Measurements from ENCODE around the gene RGS14.
"Not testable (repeated sequence)": the region's sequence is repeated elsewhere in the genome, so short reads cannot be mapped to it uniquely, and the experiment has no call there.

The RGS14 gene

GRCh38 chr5:177349762-177350161 is 8.0 kb upstream of the RGS14 start:
- DNase-seq (ENCODE audit: low read depth), result no peak

DNA sequence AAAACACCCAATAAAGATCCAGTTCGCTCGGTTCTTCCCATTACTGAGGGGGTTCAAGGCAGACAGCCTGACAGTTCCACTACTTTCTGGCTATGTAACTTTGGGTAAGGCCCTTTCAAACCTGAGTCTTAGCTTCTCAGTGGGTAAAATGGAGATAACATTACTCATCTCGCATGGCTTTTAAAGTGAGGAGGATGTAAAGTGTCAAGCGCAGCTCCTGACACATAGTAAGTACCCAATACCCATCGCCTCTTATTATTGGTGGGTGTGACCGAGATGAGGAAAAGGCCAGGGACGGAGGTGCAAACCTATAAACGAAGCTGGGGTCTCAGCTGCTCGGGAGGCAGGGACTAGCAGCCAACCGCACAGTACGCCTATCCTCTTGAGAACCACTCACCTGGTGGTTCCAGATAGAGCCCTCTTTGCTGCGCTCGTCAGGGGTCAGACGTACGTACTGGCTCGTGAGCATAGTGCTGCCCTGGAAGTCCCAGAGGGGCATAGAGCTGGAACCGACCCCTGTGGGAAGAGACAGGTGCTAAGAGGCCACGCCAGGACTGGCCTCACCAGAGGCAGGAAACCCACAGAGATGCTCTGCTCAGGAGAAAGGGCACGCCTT is 6.8 kb upstream of the RGS14 start:
- DNase-seq (ENCODE audit: low read depth), result no peak

DNA sequence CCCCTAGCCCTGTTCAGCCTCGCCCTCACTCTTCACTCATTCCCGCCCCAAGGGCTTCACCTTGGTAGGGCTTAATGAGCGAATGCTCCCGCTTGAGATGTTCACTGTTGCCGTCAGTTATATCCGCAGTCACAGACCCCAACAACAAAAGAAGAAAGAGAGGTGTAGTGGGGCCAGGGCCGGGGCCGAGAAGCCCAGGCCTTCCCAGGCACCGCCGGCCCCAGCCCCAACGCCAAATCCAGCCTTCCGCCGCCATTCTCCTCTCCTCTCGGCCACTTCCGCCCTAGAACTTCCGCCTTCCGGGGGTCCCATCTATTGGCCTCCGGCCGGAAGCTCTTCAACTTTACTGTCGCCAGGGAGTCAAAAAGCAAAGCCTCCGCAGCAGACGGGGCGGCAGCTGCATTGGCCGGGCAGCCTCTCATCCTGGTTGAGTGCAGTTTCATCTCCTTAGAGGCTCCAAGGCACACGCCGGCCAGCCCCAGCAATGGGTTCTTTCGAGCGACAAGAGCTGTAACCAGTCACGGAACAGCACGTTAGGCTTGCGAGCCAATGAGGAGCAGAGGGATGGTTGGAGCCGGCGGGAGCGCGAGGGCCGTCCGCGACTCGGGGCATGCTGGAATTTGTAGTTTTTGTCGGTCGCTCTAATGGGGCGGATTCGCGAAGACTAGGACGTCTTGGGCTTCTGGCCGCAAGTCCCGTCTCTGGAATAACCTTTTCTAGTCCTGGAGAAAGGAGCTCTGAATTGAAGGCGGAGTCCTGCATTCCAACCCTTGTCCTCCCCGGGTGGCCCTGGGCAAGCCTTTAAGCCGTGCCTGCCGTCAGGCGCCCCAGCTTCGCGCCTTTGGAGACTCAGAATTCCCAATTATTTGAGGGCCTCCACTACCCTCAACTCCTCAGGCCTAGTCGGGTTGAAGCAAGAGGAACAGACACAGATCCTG is 6.1 kb upstream of the RGS14 start, which contains the start of gene LMAN2:
TSS of gene LMAN2 (minus strand) at position 277 of the 938 bp plus-strand sequence. CDS start at position 256, 21 bp downstream.
- peak; percentile 75 for DNase-seq (ENCODE audit: low read depth)

GRCh38 chr5:177353093-177353492 is 4.6 kb upstream of the RGS14 start:
- DNase-seq (ENCODE audit: low read depth), result no peak

DNA sequence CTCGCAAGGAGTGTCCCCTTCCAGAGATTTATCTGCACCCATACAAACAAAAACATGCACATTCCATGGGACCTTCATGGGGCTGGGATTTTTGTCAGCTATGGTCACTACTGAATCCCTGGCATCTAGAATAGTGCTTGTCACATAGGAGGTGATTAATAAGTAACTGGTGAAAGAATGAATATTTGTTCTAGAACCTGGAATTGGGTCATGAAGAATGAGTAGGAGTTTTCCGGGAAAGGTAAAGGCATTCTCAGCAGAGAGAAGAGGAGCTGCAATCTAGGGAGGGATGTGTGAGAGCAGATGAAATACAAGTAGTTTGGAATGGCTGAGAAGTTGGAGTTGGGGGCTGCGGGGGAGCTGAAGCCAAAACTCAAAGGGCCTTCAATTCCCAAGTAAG is 3.5 kb upstream of the RGS14 start:
- no peak for DNase-seq (ENCODE audit: low read depth)

DNA sequence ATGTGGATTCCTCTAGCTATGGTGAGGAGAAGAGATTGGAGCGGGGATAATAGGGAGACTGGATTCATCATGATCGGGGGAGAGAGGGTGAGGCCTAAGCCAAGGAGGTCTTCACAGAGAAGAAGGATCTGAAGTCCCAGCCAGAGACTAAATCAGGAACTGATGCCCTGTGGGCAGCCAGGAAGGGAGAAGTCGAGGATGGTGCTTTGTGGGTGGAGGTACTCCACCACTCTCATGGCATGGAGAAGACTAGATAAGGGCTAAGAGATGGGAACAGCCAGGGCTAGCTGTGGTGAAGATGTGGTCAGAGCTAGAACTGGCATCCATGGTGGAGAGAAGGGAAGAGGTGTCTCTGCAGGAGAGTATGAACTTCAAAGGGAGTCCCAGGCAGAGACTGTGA is 3.0 kb upstream of the RGS14 start:
- DNase-seq (ENCODE audit: low read depth), result no peak

GRCh38 chr5:177355162-177355867 is 2.4 kb upstream of the RGS14 start:
- DNase-seq (ENCODE audit: low read depth), result no peak

DNA sequence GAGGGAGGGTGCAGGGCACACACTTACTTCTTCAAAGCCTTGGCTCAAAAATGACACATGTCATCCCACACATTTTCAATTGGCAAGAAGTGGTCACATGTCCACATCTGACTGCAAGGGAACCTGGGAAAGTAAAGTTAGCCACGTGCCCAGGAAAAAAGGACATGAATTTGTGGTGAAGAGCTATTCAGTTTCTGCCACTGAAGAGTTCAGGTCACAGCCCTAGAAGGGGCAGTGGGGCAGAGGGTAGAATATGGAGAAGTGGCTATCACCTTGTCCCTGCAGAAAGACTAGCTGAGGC is 1.9 kb upstream of the RGS14 start:
- DNase-seq (ENCODE audit: low read depth), result no peak

- DNase-seq (ENCODE audit: low read depth), result no peak
Measured at GRCh38 chr5:177356746-177357145, 978 bp upstream of the RGS14 start.

GRCh38 chr5:177357146-177357458 is 622 bp upstream of the RGS14 start:
- no peak for DNase-seq (ENCODE audit: low read depth)

GRCh38 chr5:177358370-177358819 is 671 bp downstream of the RGS14 start:
- no peak for DNase-seq (ENCODE audit: low read depth)

DNA sequence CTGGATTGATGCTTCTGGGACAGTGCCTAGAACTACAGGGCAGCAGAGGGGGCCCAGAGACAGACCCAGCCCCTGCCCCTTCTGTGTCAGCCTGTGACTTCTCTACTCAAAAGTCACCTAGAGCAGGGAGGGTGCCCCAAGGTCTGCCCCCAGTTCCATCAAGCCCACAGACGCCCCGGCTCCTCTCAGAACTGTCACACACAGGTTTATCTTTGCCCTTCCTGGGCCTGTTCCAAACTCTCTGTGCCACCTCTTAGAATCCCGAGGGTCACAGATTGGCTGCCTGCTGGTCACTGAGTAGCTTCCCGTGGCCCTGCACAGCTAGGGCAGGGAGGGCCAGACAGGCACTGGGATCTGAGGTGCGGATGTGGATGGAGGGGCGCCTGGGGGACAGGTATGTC is 1.7 kb downstream of the RGS14 start:
- no peak for DNase-seq (ENCODE audit: low read depth)

DNA sequence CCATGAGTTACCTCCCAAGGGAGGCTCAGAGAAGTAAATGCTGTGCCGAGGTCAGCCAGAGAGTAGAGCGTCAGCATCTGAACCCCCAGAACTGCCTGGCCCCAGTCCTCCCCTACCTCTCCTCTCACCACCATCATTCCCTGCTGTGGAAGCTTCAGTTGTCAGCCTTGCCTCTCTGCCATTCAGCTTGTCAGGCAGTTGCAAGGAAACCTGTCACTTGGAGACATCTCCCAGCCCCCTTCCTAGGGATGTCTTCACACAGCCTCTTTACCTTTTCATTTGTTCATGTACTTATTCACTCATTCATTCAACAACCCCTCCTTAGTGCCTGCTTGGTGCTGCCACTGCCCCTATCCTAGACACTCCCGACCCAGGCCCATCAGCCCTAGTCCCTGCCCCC is 2.1 kb downstream of the RGS14 start:
- no peak for DNase-seq (ENCODE audit: low read depth)

DNA sequence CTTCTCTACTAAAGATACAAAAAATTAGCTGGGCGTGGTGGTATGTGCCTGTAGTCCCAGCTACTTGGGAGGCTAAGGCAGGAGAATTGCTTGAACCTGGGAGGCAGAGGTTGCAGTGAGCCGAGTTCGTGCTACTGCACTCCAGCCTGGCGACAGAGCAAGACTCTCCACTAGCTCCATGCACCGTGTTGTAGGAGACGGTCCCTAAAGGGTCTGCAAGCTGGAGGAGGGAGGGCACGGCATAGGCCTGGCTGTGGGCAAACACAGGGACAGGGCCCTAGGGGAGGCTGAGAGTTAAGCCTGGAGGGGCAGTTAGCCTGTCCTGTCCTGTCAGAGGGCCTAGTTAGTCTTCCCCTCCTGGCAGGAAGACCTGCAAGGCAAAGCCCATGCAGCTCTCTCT is 3.0 kb downstream of the RGS14 start:
- not testable (repeated sequence) for DNase-seq (ENCODE audit: low read depth)

- no peak for DNase-seq (ENCODE audit: low read depth)
Measured at GRCh38 chr5:177361418-177362291, 3.9 kb downstream of the RGS14 start.

- no peak for DNase-seq (ENCODE audit: low read depth)
Measured at GRCh38 chr5:177362292-177362609, 4.5 kb downstream of the RGS14 start.

- peak; percentile 42 for DNase-seq (ENCODE audit: low read depth)
Measured at GRCh38 chr5:177362610-177363507, 5.1 kb downstream of the RGS14 start.

- no peak for DNase-seq (ENCODE audit: low read depth)
Measured at GRCh38 chr5:177363565-177363964, 5.8 kb downstream of the RGS14 start.

DNA sequence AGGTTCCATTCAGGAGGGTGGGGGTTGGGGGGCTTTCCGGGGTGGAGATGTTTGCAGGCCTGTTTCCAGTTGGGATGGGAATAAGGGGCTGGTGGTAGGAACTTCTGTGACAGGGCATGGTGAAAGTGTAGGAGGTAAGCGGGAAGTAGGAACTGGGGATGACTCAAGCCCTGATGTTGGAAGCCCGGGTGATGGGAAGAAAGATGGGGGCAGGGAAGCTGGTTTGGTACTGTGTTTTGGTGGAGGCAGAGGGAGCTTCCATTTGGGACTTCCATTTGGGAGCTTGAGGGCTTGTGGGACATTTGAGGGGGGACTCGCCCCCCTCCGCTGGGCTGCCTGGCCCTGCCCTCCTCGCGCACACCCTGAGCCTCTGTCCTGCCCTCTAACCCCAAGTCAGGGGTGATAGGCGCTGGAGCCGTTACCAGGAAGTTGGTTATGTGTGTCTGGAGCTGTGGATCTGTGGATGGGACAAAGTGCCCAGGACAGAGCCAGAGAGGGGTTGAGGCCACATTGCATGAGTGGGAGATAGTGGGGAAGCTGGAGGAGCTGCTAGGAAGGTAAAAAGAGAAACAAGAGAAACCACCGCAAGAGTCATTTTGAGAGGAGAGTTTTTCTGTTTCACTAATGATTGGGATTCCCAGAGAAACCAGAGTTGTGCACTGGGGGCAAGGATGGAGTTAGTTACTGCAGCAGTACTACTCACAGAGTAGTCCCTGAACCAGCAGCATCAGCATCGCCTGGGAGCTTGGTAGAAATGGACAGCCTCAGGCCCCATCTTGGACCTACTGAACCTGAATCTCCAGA is 6.6 kb downstream of the RGS14 start:
- no peak for DNase-seq (ENCODE audit: low read depth)

DNA sequence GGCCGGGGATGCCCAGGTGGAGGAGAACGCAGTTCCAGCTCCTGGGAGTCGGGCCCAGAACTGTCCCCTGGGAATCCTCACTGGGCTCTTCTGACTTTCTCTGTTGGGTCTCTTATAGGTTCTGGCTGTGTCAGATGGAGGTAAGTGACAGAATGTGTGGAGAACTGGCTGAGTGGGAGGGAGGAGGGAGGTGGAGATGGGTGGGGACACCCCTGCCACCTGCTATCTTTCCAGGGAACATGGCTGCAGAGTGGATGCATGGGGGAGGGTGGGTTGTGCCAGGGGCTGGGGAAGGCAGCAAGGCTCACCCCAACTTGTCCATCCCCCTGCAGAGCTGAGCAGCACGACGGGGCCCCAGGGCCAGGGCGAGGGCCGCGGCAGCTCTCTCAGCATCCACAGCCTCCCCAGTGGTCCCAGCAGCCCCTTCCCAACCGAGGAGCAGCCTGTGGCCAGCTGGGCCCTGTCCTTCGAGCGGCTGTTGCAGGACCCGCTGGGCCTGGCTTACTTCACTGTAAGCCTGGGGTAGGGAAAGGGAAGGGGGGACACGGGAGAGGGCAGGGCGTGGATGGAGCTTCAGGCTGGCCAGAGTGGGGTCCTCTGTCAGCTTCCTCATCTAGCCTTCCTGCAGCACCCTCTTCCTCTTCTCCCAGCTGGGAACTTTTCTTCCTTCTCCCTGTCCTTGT is 8.3 kb downstream of the RGS14 start:
- no peak for DNase-seq (ENCODE audit: low read depth)
